GM19099 (cell line): Measurements from ENCODE around the gene ATP1A4.

Experiments used
- POLR2A ChIP-seq: IDR thresholded peaks from 3 replicates; pipeline ENCODE4 v1.6.1; 2011; ENCODE audit warnings: low read depth; ENCODE audit not compliant: insufficient read length; ENCODE audit errors: extremely low read depth

ATP1A4 gene

GRCh38 chr1:160159846-160160245 lies 8.4 kb downstream of the ATP1A4 start:
- TF ChIP-seq POLR2A, result no peak

GRCh38 chr1:160161965-160162705 lies 10.7 kb downstream of the ATP1A4 start:
- no peak for TF ChIP-seq POLR2A

- no peak for TF ChIP-seq POLR2A
Measured at GRCh38 chr1:160162931-160163330, 11.5 kb downstream of the ATP1A4 start.

- no peak for TF ChIP-seq POLR2A
Measured at GRCh38 chr1:160163615-160164014, 12.2 kb downstream of the ATP1A4 start.

GRCh38 chr1:160164121-160164520 lies 12.7 kb downstream of the ATP1A4 start:
- TF ChIP-seq POLR2A, result no peak

GRCh38 chr1:160166166-160166868 lies 14.9 kb downstream of the ATP1A4 start:
- no peak for TF ChIP-seq POLR2A

- no peak for TF ChIP-seq POLR2A
Measured at GRCh38 chr1:160167056-160167455, 15.7 kb downstream of the ATP1A4 start.

- no peak for TF ChIP-seq POLR2A
Measured at GRCh38 chr1:160167580-160167979, 16.2 kb downstream of the ATP1A4 start.

GRCh38 chr1:160168016-160168415 lies 16.6 kb downstream of the ATP1A4 start:
- TF ChIP-seq POLR2A, result no peak

GRCh38 chr1:160168609-160169369 lies 17.4 kb downstream of the ATP1A4 start:
- TF ChIP-seq POLR2A, result no peak

GRCh38 chr1:160169553-160170399 lies 18.4 kb downstream of the ATP1A4 start:
- no peak for TF ChIP-seq POLR2A

GRCh38 chr1:160171354-160171753 lies 20.0 kb downstream of the ATP1A4 start:
- TF ChIP-seq POLR2A, result no peak

- no peak for TF ChIP-seq POLR2A
Measured at GRCh38 chr1:160171980-160172379, 20.6 kb downstream of the ATP1A4 start.

GRCh38 chr1:160177231-160177630 lies 25.8 kb downstream of the ATP1A4 start:
- TF ChIP-seq POLR2A, result no peak

- no peak for TF ChIP-seq POLR2A
Measured at GRCh38 chr1:160177667-160178066, 26.3 kb downstream of the ATP1A4 start.
